Measurements from ENCODE around the gene DNAI1. TPM values are rescaled to one million over a fixed set of nuclear protein-coding genes. Genes with fewer than 3 reads are reported as not detected.
"Not testable (repeated sequence)": the region's sequence is repeated elsewhere in the genome, so short reads cannot be mapped to it uniquely, and the experiment has no call there.

Gene DNAI1
- 1 to 10 TPM in 3 of 4 donors, under 1 TPM in 1; 0.99 to 5.7 (median 3.7) TPM for polyA plus RNA-seq (ENCODE audit: insufficient read length in 4 of 4)

DNA sequence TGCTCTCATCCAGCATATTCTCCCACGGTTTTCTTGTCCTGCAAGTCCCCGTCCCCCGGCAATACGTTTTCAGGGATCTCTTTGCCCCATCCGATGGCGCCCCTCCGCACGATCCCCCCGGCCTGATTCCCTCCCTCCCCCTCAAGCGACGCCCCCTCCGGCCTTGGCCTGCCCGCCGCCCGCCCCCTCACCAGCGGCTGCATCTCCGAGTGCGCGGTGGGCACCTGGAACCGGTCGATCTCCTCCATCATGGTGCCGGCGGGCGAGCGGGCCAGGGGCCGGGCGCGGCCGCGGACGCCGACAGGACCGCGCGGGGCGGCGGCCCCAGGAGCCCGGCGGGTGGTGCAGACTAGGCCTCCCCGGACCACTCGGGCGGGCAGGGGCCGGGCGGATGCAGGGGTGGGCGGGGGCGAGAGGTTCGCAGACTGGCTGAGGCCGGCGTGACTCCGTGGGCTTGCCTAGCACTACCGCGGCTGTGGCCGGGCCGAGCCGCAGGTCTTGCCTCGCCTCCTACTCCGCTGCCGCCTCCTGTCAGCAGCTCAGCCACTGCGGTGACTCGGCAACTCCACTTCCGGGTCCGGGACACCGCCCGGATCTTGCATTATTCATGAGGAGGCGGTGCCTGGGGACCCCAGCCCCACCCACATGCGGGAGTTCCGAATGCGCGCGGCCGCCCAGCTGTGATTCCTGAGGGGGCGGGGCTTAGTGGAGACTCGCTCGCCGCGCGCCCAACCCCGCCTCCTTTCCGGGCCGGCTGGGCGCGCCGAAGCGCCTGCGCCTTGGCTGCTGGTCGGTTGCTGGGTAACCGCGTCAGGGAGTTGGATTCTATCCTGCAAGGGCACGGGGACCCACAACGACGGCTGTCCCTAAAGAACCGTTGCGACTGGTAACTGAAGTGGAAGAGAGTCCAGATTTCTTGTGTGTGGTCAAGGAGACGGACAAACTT, at the start of gene DNAI1, which contains the start of gene FAM219A:
Gene DNAI1 (plus strand): TSS at position 793 of the 946 bp plus-strand sequence. CDS start 201 bp downstream, outside the sequence.
Gene FAM219A (minus strand): TSS at position 558 of the 946 bp plus-strand sequence. CDS start 307 bp downstream, at position 251.
- DNase-seq (ENCODE audit: low read depth in 4 of 4, low spot score in 2 of 4), result peak; percentile 90 to 97 (median 94)

DNA sequence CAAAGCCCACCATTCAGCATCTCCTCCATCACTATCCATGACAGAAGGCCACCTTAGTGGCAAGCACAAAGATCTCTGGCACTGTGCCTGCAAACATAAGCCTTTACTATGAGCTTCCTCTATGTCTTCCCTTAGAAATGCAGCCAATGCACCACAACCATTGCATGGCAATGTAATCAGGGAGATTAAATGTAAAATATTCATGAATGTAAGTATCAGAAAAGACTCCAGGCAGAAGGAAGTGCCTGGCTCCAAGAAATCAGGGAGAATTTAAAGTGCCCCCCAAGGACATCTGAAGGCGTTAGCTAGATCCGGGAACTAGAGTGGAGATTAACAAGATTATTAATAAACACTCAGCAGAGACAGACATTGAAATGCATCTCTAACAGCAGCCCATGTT, 49.5 kb upstream of the DNAI1 start:
- no peak for DNase-seq (ENCODE audit: low read depth in 4 of 4, low spot score in 2 of 4)

DNA sequence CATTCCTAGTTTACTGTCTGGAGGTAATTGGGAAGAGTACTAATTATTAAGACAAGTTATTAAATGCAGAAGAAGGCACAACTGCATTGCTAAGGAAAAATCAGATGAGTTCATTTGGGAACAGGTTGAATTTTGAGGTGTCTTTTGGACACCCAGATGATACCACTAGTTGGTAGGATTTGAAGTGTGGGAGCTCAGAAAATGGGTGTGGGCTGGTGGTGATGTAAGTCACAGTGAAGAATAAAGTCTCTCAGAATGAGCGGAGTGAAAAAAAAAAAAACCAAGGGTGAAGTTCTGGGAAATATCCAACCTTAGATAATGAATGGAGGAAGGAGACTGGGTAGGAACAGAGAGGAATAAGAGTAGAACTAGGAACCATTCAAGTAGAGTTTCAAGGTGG, 46.3 kb upstream of the DNAI1 start:
- DNase-seq (ENCODE audit: low read depth in 4 of 4, low spot score in 2 of 4), result no peak

DNA sequence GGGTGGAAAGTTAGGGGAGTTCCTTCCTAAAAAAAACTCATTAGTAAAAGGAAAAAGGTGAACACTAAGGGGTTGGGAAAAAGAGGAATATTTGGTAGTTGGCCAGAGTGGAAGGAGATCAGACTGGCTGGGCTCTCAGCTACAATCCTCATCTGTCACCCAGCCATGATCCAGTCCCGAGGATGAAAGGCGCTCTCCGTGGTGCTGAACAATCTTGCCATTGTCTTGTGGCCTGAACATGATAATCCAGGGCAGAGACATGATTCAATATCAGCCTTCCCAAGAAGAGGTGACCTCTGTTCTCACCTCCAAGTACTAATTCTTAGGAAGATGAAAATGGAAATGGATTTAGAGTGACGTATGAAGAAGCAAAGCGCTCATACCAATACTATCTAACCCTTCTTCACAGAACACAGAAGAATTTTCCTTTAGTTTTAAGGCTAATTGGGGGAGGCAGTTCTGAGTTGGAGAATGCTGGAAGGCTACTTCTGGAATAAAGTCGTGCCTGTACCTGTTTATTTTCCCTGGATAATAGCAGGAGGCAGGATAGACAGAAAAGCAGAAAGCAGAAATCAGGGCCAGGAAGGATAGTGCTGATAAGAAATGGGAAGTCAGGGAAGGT, 45.3 kb upstream of the DNAI1 start:
- peak; percentile 39 to 80 (median 52) for DNase-seq (ENCODE audit: low read depth in 4 of 4, low spot score in 2 of 4)

DNA sequence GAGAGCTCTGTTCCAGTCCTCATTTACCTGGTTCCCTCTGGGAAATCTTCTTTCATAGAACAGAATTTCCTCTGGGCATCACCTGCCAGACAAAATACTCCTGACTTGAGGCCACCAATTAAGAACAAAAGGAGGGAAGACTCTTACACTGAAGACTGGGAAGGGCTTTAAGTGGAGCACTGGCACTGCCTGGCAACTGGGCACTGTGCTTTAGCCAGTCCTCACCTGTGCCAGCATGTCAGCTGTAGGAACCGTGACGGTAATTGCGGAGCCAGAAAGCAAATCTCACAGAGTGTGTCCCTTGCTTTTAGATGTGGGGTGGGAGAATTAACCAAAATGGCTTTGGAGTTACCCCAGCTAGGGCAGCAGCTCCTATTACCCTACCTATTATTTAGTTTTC, 40.9 kb upstream of the DNAI1 start:
- DNase-seq (ENCODE audit: low read depth in 4 of 4, low spot score in 2 of 4), result no peak

DNA sequence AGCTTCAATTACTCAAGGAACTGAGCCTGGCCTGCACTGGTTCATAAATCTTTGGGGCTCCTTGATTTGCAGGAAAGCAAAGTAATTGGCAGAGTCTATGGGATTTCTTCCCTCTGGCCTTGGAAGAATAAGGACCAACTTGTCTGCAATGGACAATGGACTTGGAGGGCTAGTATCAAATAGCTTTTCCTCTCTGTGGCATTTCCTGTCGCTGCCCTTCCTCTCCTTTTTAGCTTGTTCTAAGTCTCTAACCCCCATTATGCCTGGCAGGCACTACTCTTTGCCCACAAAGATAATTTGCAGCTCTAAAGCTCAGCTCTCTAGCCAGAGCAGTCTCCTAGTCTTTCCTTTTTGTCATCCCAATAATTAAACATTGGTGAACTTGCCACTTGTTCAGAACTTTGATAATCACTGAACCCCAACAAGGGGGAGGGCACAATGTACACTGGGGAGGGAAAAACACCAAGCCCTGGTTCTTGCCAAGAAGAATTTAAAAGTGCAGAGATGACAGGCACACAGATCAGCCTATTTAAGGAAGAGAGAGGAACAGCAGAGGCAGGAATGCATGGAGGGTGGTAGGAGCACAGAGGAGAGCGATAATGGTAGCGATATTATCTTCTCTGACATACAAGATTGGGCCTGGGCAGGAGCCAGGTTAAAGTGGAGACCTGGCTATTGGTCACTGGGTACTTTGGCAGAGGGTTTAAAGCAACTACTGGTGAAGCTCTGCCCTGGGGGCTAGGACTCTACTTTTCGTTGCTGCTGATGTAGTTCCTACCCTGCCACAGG, 38.7 kb upstream of the DNAI1 start:
- no peak for DNase-seq (ENCODE audit: low read depth in 4 of 4, low spot score in 2 of 4)

DNA sequence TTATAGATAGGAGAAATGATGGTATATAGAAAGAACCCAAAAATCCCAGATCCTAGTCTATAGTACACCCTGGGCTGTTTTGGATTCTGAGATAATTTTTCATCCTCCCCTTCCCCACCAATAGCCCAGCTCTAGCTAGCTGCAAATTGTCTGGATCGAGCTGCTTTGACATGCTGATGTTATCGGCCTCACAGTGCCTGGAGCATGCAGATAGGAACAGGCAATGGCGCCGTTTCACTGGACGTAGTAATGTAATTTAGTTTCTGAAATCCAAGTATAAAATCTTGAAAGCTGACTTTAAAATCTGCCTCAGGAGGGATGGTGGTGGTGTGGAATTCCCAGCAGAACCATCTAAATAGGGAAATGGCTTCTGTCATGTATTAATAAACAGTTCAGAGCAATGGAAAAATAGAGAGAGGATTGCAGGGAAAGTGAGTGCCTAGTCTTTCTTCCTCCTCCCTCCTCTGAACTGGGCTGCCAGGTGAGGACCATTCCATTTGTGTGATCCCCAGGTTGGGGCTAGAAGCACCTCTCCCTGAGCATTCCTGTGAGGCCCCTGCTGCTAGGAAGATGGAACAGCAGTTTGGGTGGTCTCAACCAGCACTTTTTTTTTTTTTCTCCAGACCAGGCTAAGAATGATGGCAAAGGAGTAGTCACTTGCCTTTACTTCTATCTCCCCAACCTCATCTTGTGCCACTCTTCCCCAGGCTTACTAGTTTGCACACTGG, 32.1 kb upstream of the DNAI1 start:
- DNase-seq (ENCODE audit: low read depth in 4 of 4, low spot score in 2 of 4), result no peak

DNA sequence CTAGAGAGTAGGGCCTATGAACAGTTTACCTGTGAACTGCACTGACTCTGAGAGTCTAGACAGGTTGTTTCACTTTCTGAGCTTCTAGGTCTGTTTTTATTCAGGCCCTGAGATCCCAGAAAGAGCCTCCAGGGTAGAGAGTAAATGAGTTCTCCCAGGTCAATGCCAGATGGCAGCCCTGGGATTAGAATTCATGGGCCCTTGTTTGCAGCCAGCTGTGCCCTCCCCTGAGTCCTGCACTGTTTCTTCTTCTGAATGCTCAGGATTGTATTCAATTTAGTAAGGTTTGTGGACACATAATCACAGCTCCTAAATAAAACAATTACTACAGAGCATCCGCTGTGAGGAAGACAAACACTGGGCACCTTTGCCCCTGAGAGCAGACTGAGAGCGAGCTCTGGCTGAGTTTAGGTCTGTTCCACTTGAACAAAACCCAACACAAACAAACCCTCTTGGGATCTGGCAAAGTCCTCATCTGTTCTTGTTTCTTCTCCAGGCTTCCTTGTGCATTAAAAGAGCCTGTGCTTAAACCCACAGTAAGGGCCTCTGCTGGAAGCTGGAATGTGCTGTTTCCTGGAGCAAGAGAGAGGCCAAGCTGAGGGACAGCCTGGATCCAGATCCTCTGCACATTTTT, 30.2 kb upstream of the DNAI1 start:
- no peak for DNase-seq (ENCODE audit: low read depth in 4 of 4, low spot score in 2 of 4)

DNA sequence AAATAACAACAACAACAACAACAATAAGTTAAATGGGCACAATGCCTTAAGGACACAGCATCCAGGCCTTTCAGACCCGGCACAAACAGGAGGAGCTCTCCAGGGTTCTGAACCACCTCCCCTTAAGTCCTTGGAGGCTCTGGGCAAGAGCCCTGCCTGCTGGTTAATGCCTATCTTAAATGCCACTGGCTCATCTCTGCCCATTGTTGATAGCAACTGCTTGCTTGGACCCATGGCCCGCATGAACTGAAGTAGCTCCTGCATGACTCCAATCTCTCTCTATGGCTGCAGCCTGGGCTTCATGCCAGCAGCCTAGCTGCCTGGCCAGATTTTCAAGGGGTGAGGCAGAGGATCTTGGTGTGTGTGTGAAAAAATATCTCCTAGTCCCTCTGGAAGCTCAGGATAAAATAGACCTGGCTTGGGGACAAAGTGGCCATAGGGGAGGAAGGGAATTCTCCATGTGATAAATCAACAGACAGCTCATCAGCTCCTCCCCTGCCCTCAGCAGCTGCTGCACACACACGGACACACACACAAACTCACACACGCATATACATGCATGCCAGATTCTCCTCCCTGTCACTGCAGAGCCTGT, 27.7 kb upstream of the DNAI1 start:
- peak; percentile 41 to 73 (median 46) for DNase-seq (ENCODE audit: low read depth in 4 of 4, low spot score in 2 of 4)

DNA sequence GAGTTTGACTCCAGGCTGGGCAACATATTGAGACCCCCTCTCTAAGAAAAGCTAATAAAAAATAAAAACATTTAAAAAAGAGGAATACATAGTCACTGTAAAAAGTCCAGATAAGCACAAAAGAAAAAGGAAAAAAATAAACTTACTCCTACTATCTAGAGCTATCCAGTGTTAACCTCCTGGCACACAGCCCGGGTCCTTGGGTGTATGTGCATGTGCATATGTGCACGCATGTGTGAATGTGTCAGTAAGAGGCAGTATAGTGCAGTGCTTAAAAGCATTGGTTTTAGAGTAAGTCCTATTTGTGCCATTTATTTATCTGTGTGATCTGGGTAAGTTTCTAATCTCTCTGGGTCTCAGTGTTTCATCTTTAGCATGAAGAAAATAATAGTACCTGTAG, 26.9 kb upstream of the DNAI1 start:
- DNase-seq (ENCODE audit: low read depth in 4 of 4, low spot score in 2 of 4), result no peak

DNA sequence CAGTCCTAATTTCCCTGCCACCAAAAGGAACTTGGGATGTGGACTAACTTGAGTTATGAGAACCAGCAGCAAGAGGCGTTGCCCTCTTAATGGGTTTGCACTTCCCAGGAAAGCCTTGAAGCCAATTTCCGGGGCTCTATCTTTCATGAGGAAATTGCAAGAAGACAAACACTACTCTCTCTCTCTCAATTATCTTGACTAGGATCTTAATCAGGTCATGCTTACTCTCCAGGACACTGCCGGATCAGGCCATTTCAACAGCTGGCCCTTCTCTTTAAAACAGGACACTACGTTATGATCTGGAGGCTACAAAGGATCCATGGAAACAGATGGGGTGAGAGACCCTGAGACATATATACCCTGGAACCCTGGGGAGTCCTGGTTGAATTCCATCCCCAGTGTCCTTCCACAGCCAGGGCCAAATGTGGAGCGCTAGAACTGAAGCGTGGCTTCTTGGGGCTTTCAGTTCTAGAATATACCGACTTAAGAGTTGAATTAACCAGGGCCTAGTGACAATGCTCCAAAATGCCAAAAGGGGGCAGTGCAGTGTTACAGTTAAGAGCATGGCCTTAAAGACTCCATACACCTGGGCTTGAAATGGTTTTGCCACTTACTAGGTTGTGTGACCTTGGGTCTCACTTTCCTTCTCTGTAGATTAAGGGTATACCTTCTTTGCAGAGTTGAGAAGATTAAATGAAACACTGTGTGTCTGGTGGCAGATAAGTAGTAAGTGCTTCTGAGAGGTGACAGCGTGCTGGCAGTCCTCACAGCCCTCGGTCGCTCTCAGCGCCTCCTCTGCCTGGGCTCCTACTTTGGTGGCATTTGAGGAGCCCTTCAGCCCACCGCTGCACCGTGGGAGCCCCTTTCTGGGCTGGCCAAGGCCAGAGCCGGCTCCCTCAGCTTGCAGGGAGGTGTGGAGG, 21.3 kb upstream of the DNAI1 start:
- peak in 2 of 4 donors; percentile 63 to 67 for DNase-seq (ENCODE audit: low read depth in 4 of 4, low spot score in 2 of 4)

DNA sequence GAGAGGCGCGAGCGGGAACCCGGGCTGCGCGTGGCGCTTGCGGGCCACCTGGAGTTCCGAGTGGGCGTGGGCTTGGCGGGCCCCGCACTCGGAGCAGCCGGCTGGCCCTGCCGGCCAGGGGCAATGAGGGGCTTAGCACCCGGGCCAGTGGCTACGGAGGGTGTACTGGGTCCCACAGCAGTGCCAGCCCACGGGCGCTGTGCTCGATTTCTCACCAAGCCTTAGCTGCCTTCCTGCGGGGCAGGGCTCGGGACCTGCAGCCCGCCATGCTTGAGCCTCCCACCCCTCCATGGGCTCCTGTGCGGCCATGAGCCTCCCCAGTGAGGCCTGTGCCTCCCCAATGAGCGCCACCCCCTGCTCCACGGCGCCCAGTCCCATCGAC, 20.7 kb upstream of the DNAI1 start:
- DNase-seq (ENCODE audit: low read depth in 4 of 4, low spot score in 2 of 4), result not testable (repeated sequence)

DNA sequence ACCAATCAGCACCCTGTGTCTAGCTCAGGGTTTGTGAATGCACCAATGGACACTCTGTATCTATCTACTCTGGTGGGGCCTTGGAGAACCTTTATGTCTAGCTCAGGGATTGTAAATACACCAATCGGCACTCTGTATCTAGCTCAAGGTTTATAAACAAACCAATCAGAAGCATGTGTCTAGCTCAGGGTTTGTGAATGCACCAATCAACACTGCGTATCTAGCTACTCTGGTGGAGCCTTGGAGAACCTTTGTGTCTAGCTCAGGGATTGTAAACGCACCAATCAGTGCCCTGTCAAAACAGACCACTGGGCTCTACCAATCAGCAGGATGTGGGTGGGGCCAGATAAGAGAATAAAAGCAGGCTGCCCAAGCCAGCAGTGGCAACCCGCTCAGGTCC, 20.1 kb upstream of the DNAI1 start:
- DNase-seq (ENCODE audit: low read depth in 4 of 4, low spot score in 2 of 4), result not testable (repeated sequence)

DNA sequence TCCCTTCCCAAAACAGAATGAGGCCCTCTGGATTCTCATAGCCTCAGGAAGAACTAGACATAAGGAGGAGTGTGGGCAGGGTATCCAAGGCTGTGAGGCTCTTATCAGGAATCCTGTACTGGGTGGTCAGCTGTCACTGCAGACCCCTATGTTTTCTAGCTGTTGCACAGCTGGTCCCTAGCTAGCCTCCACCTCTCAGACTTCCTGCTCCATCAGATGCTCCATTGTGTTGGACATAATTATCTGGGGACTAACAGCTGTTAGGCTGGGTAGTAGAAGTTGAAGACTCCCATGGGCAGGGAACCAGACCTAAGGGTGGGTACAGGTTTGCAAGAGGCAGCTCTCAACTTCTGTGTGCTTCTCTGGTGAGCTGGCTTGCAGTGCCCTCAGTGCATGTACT, 18.6 kb upstream of the DNAI1 start:
- DNase-seq (ENCODE audit: low read depth in 4 of 4, low spot score in 2 of 4), result no peak

DNA sequence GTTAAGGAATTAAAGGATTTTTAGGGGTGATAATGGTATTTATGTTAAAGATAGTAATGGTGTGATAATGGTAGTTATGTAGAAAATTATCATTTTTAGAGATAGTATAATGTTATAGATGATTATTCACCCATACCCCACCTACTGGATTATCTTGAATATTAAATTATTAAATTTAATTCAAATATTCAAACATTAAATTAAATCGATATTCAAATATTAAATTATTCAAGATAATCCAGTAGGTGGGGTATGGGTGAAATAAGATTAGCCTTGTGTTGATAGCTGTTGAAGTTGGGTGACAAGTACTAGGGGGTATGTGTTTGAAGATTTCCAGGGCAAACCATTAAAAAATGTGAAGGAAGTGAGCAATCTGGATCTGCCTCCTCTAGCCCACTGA, 15.8 kb upstream of the DNAI1 start:
- no peak for DNase-seq (ENCODE audit: low read depth in 4 of 4, low spot score in 2 of 4)

DNA sequence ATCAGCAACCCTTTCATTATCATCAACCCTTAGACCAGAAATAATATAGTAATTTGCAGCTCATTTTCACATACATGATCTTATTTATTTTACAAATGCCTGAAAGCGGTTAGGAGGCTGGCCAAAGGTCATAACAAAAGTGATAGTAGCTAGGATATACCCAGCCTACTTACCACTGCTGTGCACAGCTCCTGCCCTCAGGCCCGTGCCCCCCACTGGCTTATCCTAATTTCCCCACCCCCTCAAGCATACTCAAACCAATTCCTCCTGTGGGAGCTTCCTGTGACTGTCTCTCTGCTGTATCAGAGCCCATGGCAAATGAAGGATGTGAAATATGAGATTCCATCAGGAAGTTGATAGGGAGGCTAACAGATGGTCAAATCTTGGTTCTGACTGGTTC, 15.1 kb upstream of the DNAI1 start:
- DNase-seq (ENCODE audit: low read depth in 4 of 4, low spot score in 2 of 4), result no peak

DNA sequence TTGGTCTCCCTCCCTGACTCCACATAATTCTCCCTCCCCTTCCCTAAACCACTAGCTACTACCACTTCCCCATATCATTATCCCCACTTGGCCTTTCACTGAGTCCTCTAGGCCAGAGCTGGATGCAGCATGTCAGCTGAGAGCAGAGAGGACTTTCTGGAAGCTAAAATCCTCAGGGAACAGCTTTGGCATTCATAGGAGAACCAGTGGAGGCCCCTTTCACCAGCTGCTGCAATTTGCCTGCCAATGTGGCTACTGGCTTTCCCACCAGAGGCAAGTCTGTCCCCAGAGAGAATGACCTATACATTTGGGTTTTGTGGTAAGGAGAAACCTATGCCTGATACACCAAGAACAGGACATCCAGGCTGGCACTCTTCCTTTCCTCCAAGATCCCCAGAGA, 14.6 kb upstream of the DNAI1 start:
- no peak for DNase-seq (ENCODE audit: low read depth in 4 of 4, low spot score in 2 of 4)

DNA sequence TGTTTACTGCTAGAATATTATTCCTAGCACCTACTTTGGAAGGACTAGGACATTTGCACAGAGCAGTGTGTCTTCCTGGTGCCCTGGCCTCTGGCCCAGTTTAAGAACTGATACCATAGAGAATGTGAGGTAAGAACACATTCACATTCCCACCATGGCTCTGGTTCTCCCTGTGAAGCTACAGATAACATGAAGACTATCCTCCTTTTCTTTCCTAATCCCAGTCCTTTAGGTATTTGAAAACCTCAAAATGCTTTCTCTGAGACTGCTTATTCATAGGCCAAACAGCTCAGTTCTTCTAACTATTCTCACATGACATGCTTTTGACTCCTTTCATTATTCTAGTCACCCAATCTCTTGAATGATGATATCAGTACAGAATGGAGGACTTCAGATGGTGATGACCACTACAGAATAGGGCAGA, 12.1 kb upstream of the DNAI1 start:
- no peak for DNase-seq (ENCODE audit: low read depth in 4 of 4, low spot score in 2 of 4)

All from left renal cortex interstitium (tissue), 4 donors.